HG02885 (cell line): ENCODE data around the gene GNL3L.
A peak's percentile ranks its signal among the peaks of the same experiment; 100 is the strongest.
"Not testable (repeated sequence)": the region's sequence is repeated elsewhere in the genome, so short reads cannot be mapped to it uniquely, and the experiment has no call there.

Experiments
- ATAC-seq: cut with Tn5 transposase; IDR thresholded peaks from one replicate; pipeline ENCODE4 v1.9.1; 2021; ENCODE audit warnings: mild to moderate bottlenecking; ENCODE audit not compliant: unreplicated experiment, poor library complexity

The GNL3L gene

DNA sequence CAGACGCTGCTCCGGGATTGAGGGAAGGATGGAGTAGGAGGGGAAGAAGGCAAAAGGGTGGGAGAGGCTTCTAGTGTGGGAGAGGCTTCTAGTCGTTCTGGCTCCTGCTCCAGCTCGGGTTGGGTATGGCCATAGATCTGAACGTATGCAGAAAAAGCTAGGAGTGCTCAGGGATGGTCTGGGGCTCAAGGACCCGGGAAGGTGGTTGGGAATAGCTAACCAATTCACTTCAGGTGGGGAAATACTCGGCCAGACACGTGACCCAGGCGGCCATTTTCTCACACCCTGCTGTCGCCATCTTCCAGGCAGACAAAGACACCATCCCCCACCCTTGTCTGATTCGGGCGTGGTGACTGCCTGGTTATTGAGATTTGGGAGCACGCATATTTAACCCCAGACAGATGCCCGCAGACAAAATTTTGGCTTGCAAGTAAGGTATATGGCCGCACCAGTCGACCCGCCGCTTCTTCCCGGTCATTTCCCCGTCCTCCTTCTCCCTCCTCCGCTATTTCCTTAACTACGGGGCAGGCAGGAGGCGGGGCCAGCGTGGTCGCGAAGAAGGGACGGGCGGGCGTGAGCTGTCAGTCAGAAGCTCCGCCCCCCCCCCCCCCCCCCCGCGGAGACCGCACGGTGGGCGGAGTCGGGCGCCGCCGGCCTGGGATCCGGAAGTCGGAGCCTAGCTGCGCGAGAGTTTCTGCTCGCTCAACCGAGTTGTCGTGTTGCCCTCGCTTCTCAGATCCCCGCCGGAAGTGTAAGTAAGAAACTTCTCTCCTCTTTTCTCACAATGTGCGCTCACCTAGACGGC, at the start of gene GNL3L:
Gene GNL3L (plus strand): TSS at position 668 of the 805 bp plus-strand sequence. CDS start 2,348 bp downstream, outside the sequence.
- peak; percentile 89 for ATAC-seq

- ATAC-seq = no peak
These were observed 47.0 kb upstream of the GNL3L start for GRCh38 chrX:54482839-54483593.

- no peak for ATAC-seq
These were observed 46.1 kb upstream of the GNL3L start for GRCh38 chrX:54483946-54484345.

GRCh38 chrX:54484666-54485065, 45.4 kb upstream of the GNL3L start:
- no peak for ATAC-seq

DNA sequence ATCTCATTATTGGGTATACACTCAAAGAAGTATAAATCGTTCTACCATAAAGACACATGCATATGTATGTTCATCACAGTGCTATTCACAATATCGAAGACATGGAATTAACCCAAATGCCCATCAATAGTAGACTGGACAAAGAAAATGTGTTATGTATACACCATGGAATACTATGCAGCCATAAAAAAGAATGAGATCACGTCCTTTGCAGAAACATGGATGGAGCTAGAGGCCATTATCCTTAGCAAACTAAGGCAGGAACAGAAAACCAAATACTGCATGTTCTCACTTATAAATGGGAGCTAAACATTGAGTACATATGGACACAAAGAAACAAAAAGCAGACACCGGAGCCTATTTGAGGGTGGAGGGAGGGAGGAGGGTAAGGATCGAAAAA, 40.2 kb upstream of the GNL3L start:
- ATAC-seq = not testable (repeated sequence)

- no peak for ATAC-seq
These were observed 37.7 kb upstream of the GNL3L start for GRCh38 chrX:54492340-54492739.

- ATAC-seq = no peak
These were observed 35.6 kb upstream of the GNL3L start for GRCh38 chrX:54494166-54494988.

DNA sequence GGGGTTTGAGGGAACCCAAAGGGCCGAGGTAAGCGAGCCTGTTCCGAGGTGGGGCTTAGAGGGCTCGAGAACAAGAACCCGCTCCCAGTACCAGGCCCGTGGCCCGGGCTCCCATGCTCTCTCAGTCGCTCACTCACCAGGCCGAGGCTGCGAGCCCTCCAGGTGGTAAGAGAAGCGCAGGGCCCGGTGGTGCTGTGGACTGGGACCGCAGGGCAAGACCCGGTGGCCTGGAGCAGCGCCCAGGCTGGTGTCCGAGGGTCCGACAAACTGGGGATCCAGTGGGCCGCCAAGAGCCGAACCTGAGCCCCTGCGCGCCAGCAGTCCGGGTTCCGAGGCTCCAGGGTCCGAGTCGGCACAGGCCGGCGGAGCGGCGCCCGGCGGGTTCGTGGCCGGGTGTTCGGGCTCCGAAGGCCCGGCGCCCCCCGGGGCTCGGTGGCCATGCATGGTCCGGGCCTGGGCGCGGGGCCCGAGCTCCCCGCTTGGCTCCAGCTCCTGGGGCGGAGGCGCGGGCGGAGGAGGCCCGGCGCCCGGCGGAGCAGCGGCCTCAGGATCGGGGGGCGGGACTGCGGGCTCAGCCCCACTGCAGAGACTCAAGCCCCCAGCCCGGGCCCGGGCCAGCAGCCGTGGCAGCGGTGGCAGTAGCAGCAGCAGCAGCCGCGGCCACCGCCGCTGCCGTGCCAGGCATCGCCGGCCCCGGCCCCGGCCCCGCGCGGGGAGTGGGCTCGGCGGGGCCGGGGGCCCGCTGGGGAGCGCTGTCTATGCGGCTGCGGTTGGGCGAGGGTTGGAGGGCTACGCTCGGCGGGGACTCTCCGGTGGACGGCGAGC, 34.8 kb upstream of the GNL3L start:
- no peak for ATAC-seq

GRCh38 chrX:54495814-54496516, 34.1 kb upstream of the GNL3L start, which contains the start of gene FGD1:
Gene FGD1 (minus strand): TSS chrX:54496234. CDS start chrX:54495432, 802 bp downstream.
- ATAC-seq = no peak

DNA sequence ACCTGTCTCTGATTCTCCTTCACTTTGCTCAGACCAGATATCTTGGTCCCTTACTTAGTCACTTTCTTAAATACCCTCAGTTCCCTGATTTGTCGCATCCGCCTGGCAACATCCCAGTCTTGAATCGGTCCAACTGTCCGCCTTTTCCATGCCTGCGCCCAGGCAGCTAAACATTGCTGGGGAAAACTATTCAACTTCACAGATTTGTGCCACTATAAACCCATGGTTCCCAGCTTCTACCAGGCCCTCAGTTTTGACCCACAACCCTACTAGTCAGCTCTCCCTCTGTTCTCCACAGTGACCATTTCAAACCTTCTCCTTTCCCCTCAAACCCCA, 33.5 kb upstream of the GNL3L start:
- ATAC-seq = no peak

DNA sequence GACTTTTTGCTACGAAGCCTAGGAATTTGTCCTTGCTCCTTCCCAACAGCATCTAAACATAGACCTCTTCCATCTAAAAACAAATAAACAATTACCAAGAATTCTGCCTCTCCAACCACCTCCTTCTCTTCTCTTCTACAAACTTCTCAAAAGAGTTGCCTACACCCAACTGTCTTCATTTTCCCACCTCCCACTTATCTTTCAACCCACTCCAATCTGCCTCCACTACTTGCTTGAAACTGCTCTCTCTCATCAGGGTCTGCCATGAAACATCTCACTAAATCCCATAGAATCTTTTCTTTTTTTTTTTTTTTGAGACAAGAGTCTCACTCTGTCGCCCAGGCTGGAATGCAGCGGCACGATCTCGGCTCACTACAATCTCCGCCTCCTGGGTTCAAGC, 33.1 kb upstream of the GNL3L start:
- ATAC-seq = no peak

DNA sequence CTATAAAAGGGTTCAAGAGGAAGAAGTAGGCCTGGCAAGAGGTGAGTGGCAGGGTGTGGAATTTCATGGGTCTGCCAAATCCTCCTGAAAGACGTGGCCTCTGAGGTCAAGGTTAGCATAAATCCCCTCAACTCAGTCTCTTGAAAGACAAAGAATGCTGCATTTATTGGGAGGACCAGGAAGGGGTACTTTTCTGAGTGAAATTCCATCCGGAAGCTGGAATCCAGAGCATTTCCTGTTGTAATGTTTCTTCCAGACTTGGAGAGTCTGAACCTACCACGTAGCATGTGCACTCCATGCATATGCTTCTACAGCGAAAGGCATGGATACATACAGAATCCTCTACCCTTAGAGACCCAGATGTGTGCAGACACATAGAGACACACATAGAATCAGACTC, 20.6 kb upstream of the GNL3L start:
- no peak for ATAC-seq

DNA sequence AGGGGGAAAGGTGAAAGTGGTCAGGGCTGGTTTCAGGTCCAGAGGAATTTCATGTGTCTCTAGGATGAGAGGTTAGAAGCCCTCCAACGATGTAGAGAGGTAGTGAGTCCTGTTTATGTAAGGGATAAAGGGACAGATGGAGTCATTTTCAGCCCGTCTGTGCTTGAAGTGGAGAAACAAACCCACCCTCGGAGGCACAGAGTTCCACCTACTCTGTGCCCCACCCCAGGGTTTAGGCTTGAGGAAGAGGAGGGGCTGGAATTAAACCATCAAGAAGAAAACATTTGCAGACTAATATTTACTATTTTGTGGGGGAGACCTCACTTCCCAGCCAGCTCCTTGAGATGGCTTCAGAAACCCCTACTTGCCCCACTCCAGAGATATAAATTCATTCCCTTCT, 868 bp upstream of the GNL3L start:
- ATAC-seq = no peak

- ATAC-seq = peak; percentile 6
These were observed 410 bp downstream of the GNL3L start for GRCh38 chrX:54530357-54530900.

- no peak for ATAC-seq
These were observed 4.3 kb downstream of the GNL3L start for GRCh38 chrX:54534271-54534670.

GRCh38 chrX:54540289-54540688, 10.3 kb downstream of the GNL3L start:
- ATAC-seq = no peak

DNA sequence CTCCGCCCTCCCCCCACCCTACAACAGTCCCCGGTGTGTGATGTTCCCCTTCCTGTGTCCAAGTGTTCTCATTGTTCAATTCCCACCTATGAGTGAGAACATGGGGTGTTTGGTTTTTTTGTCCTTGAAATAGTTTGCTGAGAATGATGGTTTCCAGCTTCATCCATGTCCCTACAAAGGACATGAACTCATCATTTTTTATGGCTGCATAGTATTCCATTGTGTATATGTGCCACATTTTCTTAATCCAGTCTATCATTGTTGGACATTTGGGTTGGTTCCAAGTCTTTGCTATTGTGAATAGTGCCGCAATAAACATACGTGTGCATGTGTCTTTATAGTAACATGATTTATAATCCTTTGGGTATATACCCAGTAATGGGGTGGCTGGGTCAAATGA, 12.2 kb downstream of the GNL3L start:
- ATAC-seq = not testable (repeated sequence)

GRCh38 chrX:54550821-54551220, 20.8 kb downstream of the GNL3L start:
- ATAC-seq = no peak

DNA sequence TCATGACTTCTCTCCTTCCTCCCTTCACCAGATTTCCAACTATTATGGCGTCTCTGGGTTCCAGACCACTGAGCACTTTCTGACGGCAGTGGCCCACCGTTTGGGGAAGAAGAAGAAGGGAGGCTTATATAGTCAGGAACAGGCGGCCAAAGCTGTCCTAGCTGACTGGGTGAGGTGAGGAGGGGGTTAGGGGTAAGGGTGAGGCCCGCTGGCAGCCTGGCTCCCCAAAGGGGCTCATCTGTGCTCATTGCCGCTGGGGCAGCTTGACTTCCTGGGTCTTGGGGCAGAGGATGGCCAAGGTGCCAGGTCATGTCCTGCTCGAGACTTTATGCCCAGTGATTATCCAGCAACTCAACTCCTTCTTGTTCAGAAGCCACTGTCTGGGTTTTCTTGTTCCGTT, 21.8 kb downstream of the GNL3L start:
- ATAC-seq = no peak
